Measurements from ENCODE around the gene HYOU1.
"Not testable (repeated sequence)": the region's sequence is repeated elsewhere in the genome, so short reads cannot be mapped to it uniquely, and the experiment has no call there.

HYOU1 gene

DNA sequence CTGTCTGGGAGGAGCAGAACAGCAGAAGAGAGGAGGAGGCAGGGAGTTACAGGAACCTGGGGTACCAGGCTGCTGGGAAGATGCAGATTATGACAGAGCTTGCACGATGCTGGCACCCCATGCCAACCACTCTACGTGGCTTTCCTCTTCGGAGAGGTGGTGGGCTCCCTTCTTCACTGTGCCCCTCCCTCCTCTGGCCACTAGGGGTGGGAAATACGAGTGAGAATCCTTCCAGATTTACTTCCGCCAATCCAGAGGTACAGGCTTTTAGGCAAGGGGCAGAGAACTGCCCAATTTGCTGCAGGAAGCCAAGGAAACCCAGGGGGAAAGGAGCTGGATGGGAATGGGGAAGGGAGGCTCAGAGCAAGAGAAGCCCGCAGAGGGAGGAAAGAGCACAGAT is 12.3 kb downstream of the HYOU1 start:
- no peak for DNase-seq (ENCODE audit: extremely low read depth in 1 of 2, low read depth in 1 of 2)

DNA sequence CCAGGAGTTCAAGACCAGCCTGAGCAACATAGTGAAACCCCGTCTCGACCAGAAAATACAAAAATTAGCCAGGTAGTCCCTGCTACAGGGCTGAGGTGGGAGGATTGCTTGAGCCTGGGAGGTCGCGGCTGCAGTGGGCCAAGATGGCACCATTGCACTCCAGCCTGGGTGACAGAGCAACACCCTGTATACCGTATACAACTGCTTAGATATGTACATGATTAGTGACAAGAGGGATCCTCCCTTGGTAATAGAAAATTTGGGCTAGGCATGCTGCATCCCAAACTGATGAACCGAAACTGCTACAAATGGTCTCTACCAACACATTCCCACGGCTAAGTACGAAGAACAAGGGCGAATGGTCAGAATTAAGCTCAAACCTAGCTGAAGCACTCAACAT is 14.1 kb downstream of the HYOU1 start:
- no peak for DNase-seq (ENCODE audit: extremely low read depth in 1 of 2, low read depth in 1 of 2)

DNA sequence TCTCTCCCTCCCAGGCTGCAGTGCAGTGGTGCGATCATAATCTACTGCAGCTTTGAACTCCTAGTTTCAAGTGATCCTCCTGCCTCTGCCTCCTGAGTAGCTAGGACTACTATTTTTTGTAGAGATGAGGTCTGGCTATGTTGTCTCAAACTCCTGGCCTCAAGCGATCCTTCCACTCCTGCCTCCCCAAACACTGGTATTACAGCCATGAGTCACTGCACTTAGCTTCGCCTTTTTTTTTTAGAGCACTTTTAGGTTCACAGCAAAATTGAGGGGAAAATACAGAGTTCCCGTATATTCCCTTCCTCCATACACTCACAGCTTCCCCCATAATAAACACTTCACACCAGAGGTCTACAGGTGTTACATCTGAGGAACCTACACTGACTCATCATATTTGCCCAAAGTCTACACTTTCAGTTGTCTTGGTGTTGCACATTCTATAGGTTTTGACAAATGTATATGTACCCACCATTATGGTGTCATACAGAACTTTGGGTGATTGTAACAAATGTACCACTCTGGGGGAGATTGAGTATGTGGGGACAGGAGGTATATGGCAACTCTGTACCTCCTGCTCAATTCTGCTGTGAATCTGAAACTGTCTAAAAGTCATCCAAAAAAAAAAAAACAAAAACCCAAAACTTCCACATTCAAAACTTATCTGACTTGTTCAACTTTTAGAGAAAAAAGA is 15.0 kb downstream of the HYOU1 start:
- DNase-seq (ENCODE audit: extremely low read depth in 1 of 2, low read depth in 1 of 2) = no peak

DNA sequence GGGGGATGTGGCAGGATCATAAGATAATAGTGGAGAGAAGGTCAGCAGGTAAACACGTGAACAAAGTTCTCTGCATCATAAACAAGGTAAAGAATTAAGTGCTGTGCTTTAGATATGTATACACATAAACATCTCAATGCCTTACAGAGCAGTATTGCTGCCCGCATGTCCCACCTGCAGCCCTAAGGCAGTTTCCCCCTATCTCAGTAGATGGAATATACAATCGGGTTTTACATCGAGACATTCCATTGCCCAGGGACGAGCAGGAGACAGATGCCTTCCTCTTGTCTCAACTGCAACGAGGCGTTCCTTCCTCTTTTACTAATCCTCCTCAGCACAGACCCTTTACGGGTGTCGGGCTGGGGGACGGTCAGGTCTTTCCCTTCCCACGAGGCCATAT is 17.5 kb downstream of the HYOU1 start:
- DNase-seq (ENCODE audit: extremely low read depth in 1 of 2, low read depth in 1 of 2) = not testable (repeated sequence)

DNA sequence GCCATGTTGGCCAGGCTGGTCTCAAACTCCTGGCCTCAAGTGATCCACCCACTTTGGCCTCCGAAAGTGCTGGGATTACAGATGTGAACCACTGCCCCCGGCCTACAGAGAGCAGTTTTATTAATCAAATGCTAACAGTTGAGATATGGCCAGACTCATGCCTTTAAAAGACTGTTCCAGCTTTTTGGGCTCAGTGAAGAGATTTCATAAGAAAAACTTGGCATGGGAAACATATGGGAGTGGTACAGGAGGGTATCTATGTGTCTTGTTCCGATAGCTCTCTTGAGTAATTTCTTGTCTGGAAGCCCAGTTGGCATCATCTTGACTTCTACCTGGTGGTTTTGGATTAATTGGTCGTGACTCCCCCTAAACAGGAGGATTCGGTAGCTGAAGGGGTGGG is 18.1 kb downstream of the HYOU1 start:
- no peak for DNase-seq (ENCODE audit: extremely low read depth in 1 of 2, low read depth in 1 of 2)

DNA sequence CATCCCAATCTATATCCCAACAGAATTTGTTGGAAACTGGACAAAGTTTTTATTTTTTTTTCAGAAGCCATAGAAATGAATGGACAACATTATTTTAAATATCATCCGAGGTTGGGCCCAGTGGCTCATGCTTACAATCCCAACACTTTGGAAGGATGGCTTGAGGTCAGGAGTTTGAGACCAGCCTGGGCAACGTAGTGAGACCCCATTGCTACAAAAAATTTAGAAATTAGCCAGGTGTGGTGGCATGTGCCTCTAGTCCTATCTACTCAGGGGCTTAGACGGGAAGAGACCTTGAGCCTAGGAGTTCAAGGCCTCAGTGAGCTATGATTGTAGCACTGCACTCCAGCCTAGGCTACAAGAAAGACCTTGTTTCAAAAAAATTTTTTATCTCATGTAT is 22.2 kb downstream of the HYOU1 start:
- no peak for DNase-seq (ENCODE audit: extremely low read depth in 1 of 2, low read depth in 1 of 2)

DNA sequence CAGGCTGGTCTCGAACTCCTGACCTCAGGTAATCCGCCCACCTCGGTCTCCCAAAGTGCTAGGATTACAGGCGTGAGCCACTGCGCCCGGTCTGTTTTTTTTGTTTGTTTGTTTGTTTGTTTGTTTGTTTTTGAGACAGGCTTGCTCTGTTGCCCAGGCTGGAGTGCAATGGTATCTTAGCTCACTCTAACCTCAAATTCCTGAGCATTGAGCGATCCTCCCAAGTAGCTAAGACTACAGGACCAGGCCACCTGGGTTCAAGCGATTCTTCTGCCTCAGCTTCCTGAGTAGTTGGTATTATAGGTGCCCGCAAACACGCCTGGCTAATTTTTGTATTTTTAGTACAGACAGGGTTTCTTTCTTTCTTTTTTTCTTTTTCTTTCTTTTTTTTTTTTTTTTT is 23.6 kb downstream of the HYOU1 start:
- DNase-seq (ENCODE audit: extremely low read depth in 1 of 2, low read depth in 1 of 2) = not testable (repeated sequence)

DNA sequence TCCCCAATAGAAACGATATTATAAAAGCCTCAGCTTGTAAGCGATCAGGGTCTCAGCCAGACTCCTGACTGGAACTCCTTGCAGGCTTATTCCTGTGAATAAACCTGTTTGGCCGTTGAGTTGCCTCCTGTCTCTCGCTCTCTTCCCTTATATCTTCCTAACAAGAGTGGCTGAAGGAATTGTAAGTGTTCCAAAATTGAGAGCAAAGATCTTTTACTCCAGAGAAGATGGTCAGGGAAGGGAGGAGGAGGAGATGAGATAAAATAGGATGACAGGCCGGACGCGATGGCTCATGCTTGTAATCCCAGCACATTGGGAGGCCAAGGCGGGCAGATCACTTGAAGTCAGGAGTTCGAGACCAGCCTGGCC is 25.1 kb downstream of the HYOU1 start:
- no peak for DNase-seq (ENCODE audit: extremely low read depth in 1 of 2, low read depth in 1 of 2)

DNA sequence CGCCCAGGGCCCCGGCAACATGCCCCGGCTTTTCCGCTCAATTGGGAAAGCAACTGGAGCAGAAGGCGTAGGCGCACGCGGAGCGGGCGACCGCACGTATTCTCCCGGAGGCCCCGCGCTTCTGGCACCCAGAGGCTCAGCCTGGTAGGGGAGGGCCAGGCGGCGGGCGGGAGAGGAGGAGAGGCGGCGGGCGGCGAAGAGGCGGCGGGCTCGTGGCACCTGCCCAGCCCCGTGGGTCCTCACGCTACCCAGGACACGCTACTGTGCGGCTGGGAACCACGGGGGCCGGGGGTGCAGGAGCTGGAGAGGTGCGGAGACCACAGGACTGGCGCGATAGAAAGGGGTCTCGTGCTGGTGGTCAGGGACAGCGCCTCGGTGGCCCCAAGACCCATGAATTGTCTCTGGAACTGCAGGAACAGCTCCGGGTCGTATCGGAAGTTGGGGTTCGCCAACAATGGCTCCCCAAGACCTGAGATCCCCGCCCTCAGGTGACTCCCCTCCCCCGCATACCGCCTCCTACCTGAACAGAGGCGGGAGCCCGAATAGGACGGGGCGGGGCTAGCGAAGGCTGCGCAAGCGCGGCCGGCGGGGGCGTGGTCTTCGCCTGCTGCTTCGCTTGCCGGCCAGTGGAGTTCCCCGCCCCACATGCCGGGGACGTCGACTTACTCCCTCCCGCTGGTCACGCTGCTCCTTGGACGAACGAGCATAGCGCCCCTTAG is 26.5 kb downstream of the HYOU1 start, which contains the start of gene SLC37A4:
SLC37A4 (minus strand) TSS at position 549 of the 719 bp plus-strand sequence.
- DNase-seq (ENCODE audit: extremely low read depth in 1 of 2, low read depth in 1 of 2) = peak; percentile 95 to 99

DNA sequence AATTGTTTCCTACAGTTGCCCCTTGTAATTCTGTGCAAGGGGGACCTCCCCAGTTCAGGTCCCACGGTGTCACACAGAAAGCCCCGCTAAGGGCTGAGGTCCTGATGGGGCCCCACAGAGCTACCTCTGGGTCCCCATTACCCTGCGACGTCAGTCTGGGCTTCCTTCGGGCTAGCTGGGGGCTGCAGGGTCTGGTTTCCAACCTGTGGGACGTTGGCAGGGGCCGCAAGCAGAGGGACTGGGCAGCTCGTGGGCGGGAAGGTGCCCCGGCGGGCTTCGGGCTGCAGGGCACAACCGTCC is 27.0 kb downstream of the HYOU1 start:
- DNase-seq (ENCODE audit: extremely low read depth in 1 of 2, low read depth in 1 of 2) = no peak

DNA sequence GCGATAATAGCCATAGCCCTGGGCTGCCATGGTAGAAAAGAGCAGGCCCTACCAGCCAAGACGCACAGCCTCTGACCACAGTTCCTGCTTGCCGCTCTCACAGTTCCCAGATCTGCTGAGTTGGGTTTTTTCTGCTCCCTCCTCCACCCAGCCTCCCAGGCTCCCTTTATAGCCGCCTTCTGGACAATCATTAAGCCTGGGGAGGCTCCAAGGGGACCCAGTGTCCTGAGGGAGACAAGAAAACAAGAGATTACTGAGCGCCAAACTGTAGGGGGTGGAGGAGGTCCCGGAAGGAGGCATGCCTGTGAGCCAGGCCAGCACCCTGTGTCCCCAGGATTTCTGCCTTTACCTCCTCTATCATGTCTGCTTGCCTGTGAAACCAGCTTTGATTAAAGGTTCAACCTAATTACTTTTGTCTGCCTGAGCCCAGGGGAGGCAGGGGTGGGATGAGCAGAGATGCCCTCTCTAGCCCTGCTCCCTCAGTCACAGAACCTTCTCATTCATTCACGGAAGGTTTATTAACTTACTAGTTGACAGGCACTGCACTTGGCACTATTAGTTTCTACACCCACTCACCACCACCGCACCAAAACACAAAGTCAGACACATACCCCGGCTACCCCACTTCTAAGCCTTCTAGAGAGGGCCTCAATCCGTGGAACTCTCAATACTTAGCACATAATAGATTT is 27.5 kb downstream of the HYOU1 start:
- no peak for DNase-seq (ENCODE audit: extremely low read depth in 1 of 2, low read depth in 1 of 2)

DNA sequence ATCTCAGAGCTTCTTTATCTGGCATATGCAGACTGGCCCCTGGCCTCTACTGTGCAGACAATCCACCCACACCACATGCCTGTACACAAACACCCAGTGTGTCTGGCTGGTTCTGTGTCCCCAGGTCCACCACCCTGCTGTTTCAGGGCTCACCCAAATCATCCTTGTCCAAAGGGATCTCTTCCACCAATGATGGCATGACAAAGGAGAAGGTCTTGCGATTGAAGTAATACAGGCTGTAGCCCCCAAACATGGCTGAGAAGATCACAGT is 28.0 kb downstream of the HYOU1 start:
- DNase-seq (ENCODE audit: extremely low read depth in 1 of 2, low read depth in 1 of 2) = no peak

DNA sequence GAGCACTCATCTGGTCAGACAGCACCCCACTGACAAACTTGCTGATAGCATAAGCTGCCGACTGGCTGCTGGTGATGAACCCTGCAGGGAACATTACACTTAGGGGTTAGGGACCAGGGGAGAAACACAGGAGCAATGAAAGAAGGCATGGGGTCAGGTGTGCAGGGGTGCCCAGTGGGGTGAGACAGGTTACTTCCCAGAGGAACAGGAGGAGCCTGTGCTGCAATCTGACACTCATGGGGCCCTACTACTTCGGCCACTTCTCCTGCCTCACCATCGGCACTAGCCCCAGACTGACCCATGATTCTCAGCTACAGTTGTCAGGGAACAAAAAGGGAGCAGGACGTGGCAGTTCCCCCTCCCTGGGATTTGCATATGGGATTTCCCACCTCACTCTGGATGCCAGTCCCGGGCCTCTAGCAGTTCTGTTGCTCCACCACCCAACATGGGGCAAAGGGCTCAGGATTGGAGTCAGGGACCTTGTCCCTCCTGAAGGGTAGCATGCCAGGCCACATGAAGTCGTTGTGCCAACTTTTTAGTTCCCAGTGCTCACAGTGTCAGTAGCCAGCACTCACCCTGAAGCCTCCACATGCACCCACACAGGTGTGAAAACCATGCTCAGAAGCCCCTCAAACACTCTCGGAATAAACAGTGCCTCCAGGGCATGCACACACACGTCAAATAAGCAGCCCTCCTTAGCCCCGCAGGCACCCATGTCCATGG is 28.5 kb downstream of the HYOU1 start:
- DNase-seq (ENCODE audit: extremely low read depth in 1 of 2, low read depth in 1 of 2) = no peak

DNA sequence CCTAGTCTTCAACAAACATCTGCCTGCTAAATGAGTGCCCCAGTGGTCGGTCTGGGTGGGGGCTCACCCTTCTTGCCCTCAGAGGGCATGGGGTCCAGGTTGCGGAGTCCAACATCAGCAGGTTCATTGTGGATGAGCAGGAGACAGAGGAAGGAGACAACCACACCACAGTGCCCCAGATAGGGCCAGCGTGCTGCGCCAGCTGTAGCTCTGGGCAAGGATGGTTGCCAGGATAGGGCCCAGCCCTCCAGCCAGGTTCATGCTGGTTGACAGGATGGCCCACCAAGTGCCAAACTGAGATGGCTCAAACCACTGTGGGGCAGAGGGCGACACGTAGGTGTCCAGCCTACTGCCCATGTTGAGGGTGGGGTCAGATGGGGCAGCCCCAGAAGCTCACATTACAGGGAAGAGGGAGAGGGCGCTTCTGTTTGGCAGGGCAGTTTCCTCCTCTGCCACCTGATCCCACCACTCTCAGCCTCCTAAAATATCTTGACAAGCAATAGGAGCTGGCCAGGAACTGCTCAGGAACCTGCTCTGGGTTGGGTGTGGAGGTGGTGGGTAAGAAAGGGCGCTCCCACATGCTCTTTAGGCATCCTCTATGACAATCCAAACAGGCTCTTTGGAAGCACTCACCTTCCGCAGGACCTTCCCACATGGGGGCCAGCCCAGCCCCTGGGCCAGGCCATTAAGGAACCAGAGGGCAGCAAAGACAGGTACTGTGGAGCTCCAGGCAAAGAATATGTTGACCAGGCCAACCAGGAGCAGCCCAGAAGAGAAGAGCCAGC is 29.3 kb downstream of the HYOU1 start:
- DNase-seq (ENCODE audit: extremely low read depth in 1 of 2, low read depth in 1 of 2) = no peak

DNA sequence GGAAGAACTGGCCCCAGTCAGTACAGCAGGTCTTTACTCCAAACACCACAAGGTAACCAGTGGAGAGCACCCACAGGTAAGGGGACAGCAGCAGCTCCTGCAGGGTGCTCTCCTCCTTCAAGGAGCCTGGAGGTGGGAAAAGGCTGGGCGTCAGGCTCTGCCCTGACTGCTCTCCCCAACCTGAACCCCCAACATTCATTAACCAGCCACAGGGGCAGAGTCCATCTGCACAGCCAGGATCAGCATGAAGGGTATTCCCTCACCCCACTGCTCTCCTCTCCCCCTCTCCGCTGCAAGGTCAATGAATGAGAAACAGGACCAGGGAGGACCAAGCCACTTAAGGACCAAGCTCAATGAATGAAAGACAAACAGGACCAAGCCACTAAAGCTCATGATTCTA is 30.0 kb downstream of the HYOU1 start:
- no peak for DNase-seq (ENCODE audit: extremely low read depth in 1 of 2, low read depth in 1 of 2)

DNA sequence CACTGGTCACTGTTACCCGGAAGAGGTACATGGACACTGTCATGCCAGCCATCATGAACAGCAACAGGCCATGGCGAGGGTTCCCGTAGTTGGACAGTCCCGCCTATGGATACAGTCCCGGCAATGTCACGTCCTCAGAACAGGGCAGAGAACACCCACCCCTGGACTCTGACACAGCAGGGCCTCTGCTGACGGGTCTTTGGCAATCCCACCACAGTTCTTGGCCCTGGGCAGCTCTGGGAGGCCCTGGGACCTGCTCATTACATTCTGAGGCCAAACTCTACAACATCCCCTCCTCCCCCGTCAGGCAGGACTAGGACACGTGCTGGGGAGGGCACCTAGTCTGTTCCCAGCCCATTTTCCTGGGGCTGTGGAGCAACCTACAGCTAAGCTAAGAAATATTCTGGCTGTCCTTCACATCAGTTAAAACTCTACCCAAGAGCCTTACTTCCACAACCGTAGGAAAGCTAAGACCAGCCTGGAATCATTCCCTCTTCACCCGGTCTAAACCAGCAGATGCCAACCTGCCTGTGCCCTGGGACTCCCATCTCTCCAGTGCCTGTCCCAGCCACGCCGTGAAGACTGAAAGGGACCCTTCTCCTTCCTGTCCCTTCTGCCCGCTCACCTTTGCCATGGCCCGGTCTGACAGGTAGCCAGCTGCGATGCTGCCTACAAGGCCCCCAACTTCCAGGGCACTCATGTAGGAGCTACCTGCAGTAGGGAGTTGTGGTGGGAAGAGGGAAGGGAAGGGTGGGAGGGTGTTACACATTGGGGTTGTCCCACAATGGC is 30.8 kb downstream of the HYOU1 start:
- DNase-seq (ENCODE audit: extremely low read depth in 1 of 2, low read depth in 1 of 2) = no peak

DNA sequence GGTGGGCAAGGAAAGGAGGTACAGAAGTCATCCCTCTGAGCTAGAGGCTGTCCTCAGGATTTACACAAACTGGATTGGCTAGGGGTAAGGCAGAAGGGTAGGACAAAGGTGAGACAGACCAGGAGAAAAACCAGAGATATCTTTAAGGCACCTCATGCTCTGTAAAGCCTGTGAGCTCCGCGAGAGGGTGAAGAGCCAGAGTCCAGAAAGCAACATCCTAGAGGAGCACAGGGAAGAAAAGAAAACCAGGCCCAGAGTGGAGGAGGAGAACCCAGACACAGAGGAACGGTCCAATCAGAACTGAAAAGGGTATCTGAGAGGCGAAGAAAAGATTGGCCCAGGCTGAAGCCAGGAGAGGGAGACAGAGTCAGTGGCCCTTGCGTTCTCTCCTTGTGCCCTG is 31.5 kb downstream of the HYOU1 start:
- no peak for DNase-seq (ENCODE audit: extremely low read depth in 1 of 2, low read depth in 1 of 2)

DNA sequence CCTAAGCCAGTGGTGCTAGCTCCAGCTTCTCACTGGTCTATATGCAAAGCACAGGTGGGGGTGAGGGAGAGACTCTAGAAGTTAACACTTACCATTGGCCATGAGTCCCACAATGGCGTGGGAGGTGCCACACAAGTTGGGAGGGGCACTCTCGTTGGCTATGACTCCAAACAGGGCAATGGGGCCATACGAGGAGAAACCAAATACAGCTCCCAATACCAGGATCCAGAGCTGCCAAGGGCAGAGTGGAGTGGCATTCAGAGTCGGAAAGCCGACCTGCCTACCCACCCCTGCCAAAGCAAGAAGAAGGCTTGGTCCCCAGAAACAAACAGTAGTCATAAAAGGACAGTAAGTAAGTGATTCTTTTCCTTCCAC is 31.9 kb downstream of the HYOU1 start:
- DNase-seq (ENCODE audit: extremely low read depth in 1 of 2, low read depth in 1 of 2) = no peak

DNA sequence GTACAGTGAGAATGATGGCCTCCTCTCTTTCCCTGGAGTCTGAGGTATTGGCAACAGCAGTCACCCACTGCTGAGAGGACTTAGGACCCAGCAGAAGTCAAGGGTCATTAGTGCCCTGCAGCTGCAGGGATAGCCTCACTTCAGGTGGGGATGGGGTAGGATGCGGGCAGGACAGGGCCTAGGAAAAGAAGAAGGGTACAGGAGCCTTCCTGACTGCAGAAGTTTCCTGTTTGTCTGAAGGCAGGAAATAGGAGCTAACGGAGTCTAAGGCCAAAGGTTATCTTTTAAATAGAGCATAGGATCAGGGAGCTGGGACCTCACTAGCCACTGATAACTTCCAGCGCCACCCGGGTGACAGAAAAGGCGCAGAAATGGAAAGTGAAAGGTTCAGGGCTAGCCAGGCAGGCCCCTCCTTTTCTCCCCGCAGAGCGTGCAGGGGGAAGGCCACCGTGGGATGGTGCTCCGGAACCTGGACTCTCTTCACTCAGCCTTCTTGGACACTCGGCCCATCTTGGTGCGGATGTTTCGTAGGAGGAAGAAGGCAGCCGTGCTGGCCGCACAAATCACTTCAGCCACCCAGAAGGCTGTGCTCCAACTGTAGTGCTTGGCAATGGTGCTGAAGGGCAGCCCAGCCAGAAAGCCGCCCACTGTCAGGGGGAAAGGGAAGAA is 32.4 kb downstream of the HYOU1 start:
- DNase-seq (ENCODE audit: extremely low read depth in 1 of 2, low read depth in 1 of 2) = no peak

DNA sequence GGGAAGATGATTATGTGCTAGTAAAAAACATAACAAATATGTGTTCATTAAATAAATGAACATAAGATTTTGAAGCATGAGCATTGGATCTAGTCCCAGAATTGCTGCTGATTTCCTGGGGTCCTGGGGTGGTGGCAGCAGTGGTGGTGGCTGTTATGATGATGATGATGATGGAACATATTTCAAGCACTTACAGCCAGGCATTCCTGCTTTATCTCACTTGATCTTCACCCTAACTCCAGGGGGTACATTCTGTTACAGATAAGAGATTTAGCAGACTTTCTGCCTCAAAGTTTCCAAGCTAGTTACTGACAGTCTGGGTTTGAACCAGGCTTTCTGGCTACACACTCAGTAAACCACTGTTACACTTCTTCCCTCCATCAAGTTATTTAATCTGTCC is 33.3 kb downstream of the HYOU1 start:
- DNase-seq (ENCODE audit: extremely low read depth in 1 of 2, low read depth in 1 of 2) = no peak
